ENCODE results near the gene COPS4.

DNA sequence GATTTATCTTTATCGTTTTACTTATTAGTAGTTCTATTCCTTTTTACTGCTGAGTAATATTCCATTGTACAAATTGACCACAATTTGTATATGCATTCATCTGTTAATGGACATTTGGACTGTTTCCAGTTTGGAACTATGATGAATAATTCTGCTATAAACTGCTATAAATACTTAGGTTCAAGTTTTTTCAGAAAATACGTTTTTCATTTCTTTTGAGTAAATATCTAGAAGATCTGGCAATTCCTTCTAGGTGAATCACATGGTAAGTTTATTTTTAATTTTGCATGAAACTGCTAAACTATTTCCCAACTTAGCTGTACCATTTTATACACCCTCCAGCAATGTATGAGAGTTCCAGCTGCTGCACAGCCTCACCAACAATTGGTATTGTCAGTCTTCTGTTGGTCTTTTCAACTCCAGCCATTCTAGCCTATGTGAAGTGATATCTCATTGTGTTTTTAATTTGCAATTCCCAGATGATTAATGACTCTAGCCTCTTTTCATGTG, 46.6 kb upstream of the COPS4 start:
- TF ChIP-seq, protein P1, sequence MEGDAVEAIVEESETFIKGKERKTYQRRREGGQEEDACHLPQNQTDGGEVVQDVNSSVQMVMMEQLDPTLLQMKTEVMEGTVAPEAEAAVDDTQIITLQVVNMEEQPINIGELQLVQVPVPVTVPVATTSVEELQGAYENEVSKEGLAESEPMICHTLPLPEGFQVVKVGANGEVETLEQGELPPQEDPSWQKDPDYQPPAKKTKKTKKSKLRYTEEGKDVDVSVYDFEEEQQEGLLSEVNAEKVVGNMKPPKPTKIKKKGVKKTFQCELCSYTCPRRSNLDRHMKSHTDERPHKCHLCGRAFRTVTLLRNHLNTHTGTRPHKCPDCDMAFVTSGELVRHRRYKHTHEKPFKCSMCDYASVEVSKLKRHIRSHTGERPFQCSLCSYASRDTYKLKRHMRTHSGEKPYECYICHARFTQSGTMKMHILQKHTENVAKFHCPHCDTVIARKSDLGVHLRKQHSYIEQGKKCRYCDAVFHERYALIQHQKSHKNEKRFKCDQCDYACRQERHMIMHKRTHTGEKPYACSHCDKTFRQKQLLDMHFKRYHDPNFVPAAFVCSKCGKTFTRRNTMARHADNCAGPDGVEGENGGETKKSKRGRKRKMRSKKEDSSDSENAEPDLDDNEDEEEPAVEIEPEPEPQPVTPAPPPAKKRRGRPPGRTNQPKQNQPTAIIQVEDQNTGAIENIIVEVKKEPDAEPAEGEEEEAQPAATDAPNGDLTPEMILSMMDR (IDR thresholded peaks at IDR 0.05 in 4 of 5, conservative IDR thresholded peaks at IDR 0.05 in 1 of 5), result no peak
- TF ChIP-seq POLR2A (IDR thresholded peaks at IDR 0.05), result no peak
